GM04504 (cell line): Measurements from ENCODE around the gene MPV17L2.
"Not testable (repeated sequence)": the region's sequence is repeated elsewhere in the genome, so short reads cannot be mapped to it uniquely, and the experiment has no call there.

Experiments
- DNase-seq: peaks from one replicate; pipeline ENCODE4 v3.0.0-alpha.2; 2012; ENCODE audit warnings: low read depth

Gene MPV17L2

GRCh38 chr19:18192673-18193387 lies at the start of gene MPV17L2:
TSS of gene MPV17L2 (plus strand) at chr19:18193218. CDS start at chr19:18193282, 64 bp downstream.
- peak; percentile 100 for DNase-seq

GRCh38 chr19:18143902-18144301 lies 49.1 kb upstream of the MPV17L2 start:
- DNase-seq, result no peak

- no peak for DNase-seq
These were observed 48.7 kb upstream of the MPV17L2 start for GRCh38 chr19:18144361-18144760.

GRCh38 chr19:18144906-18145305 lies 48.1 kb upstream of the MPV17L2 start:
- no peak for DNase-seq

- no peak for DNase-seq
These were observed 47.5 kb upstream of the MPV17L2 start for GRCh38 chr19:18145391-18145999.

- DNase-seq, result no peak
These were observed 45.6 kb upstream of the MPV17L2 start for GRCh38 chr19:18147396-18147795.

GRCh38 chr19:18149596-18149975 lies 43.4 kb upstream of the MPV17L2 start:
- no peak for DNase-seq

GRCh38 chr19:18150776-18151624 lies 42.0 kb upstream of the MPV17L2 start:
- no peak for DNase-seq

GRCh38 chr19:18152442-18152816 lies 40.6 kb upstream of the MPV17L2 start:
- peak; percentile 93 for DNase-seq

- DNase-seq, result peak; percentile 98
These were observed 40.0 kb upstream of the MPV17L2 start, which contains the start of gene PIK3R2 for GRCh38 chr19:18152817-18153555. TSS of gene PIK3R2 (plus strand) at chr19:18153163. CDS start at chr19:18155880, 2,717 bp downstream.

- no peak for DNase-seq
These were observed 39.4 kb upstream of the MPV17L2 start for GRCh38 chr19:18153556-18154134.

- no peak for DNase-seq
These were observed 37.6 kb upstream of the MPV17L2 start for GRCh38 chr19:18155095-18156087.

- DNase-seq, result no peak
These were observed 36.8 kb upstream of the MPV17L2 start for GRCh38 chr19:18156268-18156667.

GRCh38 chr19:18156841-18157464 lies 36.1 kb upstream of the MPV17L2 start:
- peak; percentile 58 for DNase-seq

GRCh38 chr19:18157465-18158063 lies 35.5 kb upstream of the MPV17L2 start:
- no peak for DNase-seq

- no peak for DNase-seq
These were observed 34.6 kb upstream of the MPV17L2 start for GRCh38 chr19:18158467-18158866.

- not testable (repeated sequence) for DNase-seq
These were observed 33.9 kb upstream of the MPV17L2 start for GRCh38 chr19:18159059-18159616.

- no peak for DNase-seq
These were observed 33.2 kb upstream of the MPV17L2 start for GRCh38 chr19:18159810-18160209.

- no peak for DNase-seq
These were observed 32.5 kb upstream of the MPV17L2 start for GRCh38 chr19:18160493-18160970.
